GM21737 (cell line): Measurements from ENCODE around the gene TPMT.

ENCODE experiments used
- ATAC-seq: cut with Tn5 transposase; IDR thresholded peaks from one replicate; pipeline ENCODE4 v1.9.1; 2021; ENCODE audit warnings: mild to moderate bottlenecking, moderate library complexity; ENCODE audit not compliant: unreplicated experiment

The TPMT gene

GRCh38 chr6:18119236-18119635 is 35.6 kb downstream of the TPMT start:
- ATAC-seq: no peak

- ATAC-seq: no peak
These were observed 36.5 kb downstream of the TPMT start for GRCh38 chr6:18118330-18118729.

- no peak for ATAC-seq
These were observed 37.7 kb downstream of the TPMT start for GRCh38 chr6:18117136-18117535.

- ATAC-seq: no peak
These were observed 39.5 kb downstream of the TPMT start for GRCh38 chr6:18115356-18115755.

DNA sequence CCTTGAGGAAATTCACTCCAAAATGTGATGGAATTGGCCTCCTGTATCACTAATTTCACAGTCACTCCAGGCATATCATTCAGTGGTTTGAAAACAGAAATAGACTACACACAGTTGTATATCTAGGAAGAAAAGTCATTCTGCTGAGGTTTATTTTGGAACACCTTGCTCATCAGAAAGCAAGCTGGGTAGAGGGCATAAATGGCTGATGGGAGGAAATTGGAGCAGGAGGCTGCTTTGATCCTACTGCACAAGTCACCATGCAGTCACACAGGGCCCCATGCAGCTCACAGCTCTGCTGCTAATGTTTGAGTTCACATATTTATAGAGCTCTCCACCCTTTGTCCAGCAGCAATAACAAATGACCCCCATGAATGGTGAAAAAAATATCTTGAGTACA is 44.7 kb downstream of the TPMT start:
- ATAC-seq: no peak

DNA sequence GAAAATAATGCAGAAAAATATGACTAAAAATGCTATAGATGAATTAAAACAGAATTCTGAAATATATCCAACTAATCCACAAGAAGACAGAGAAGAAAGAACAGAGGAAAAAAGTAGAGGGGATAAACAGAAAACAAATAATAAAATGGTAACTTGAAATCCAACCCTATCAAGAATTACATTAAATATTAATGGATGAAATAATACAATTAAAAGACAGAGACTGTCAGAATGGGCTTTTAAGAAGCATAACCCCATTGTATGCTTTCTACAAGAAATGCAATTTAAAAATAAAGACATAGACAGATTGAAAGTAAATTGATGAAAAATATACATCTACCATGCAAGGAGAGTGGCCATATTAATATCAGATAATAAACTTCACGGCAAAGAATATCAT is 47.8 kb downstream of the TPMT start:
- no peak for ATAC-seq

- no peak for ATAC-seq
These were observed 51.9 kb downstream of the TPMT start for GRCh38 chr6:18102783-18103509.

DNA sequence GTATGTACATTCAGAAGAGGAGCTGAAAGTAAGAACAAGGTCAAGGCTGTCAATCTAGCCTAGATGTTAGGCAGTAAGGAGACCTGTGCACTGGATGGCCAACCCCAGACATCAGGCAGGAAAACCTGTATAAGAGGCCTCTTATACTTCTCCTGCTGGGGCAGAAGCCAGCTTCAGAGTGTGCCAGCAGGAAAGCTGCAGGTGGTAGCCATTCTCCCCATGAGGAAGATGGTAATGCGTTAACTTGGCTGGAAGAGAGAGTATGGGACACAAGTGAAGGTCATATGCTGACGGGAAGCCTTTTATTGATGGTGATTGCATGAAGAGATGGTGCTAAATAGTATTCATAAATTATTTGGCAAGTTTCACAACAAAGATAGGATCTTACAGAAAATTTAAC is 53.0 kb downstream of the TPMT start:
- no peak for ATAC-seq

DNA sequence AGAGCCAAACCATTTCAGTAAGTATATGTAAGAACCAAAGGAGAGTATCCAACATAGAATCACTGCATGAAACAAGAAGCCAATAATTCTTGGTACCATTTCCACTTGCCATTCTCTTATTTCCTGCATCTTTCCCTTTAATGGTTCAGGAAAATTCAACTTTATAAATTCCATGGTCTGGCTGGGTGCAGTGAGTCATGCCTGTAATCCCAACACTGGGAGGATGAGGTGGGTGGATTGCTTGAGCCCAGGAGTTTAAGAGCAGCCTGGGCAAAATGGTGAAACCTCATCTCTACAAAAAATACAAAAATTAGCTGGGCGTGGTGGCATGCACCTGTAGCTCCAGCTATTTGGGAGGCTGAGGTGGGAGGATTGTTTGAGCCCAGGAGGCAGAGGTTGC is 53.6 kb downstream of the TPMT start:
- no peak for ATAC-seq

DNA sequence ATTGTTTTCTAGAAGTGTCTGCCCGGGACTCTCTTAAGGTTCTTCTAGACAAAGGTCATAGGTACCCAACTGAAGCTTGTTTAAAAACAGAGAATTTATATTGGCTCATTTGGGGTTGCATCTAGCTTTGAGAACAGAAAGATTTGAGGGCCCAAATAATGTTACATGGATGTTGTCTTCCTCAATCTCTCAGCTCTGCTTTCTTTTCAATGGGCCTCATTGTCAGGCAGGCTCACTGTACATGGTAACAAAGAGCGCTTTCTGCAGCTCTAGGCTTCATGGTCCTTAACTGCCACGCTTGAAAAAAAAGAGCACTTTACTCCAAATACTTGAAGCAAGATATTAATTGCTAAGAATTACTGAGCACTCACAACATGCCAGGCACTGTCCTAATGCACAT is 54.6 kb downstream of the TPMT start:
- ATAC-seq: no peak

- ATAC-seq: no peak
These were observed 55.4 kb downstream of the TPMT start for GRCh38 chr6:18099511-18099910.

DNA sequence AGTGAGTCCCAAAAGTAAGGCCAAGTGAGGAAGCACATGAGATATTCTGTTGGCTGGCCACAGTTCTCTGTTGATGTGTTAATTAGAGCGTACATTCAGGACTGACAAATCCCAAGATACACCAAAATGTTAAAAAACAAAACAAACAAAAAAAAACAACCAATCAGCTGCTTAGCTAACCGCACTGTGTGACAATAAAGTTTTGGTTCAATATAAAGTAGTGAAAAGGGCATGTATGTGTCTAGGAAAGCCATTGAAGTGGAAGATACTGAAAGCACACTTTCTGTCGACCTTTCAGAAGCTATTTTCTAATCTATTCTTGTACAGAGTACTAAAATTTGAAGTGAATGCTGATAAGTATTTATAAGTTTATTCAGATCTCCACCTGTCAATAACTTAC is 58.5 kb downstream of the TPMT start:
- ATAC-seq: no peak

- no peak for ATAC-seq
These were observed 63.5 kb downstream of the TPMT start for GRCh38 chr6:18091382-18091781.

GRCh38 chr6:18090349-18090786 is 64.5 kb downstream of the TPMT start:
- no peak for ATAC-seq

DNA sequence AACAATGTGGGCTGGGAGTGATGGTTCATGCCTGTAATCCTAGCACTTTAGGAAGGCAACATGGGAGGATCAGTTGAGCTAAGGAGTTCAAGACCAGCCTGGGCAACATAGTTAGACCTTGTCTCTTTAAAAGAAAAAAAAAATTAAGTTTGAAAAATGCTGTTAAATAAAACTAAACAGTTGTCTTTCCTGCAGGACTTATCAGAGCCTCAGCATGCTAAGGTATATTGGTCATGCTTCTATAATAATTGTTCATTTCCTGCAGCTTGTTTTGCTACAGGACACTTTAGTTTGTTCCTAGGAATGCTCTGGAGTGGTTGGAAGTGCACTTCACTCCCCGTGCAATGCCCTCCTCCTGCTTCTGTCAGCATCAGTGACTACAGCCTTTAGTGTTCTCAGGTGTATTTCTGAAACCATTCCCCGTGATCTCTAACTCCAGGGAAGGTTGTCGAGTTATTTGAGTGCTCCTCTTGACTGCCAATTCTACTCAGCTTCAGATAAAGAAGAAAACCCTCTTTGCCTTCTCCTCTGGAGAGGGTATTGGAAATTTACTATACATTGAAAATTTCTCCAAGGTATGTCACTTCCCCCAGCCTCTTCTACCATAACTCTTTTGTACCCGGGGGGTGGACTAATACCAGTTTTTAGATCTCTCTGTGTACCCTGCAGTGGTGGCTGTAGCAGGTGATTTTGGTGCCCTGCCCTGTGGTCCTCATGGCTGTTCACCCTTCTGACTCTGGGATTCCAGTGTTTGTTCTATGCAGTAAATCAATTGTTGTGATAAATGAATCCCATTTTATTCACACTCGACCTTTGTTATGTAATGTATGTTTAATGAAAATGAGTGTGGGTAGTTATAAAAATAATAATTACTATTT is 66.2 kb downstream of the TPMT start:
- ATAC-seq: no peak

DNA sequence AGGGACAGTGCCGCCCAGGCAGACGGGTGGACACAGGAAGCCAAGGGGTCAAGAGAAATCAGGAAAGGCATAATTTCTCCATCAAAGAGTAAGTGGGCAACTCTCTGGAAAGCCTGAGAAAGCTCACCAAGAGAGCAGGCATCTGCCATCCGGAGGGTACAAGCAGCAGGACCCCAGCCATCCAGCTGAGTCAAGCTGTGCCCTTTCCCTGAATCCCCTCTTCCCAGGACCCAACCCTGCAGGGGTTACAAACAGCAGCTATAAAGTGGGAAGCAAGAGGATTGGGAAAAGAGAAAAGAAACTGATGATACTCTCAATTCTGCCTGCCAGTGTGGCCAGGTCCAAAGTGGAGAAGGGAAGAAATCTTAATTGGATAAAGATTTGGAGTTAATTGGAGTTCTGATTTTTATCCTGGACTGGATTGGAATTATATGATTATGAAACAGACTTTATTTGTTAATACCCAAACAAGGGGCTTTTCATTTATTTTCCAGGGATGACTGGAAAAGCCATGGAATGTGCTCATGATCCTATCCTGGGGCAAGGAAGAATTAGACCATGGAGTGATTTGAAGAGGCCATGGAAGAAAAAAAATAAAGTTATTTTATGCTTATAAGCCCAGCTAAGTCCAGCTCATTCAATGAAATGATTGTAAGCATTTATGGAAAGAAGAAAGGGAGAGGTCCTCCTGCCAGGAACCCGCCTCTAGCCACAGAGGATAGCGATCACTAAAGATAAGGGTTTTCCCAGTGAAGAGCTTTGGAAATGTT is 67.3 kb downstream of the TPMT start:
- no peak for ATAC-seq

GRCh38 chr6:18081025-18081668 is 73.7 kb downstream of the TPMT start:
- ATAC-seq: no peak

DNA sequence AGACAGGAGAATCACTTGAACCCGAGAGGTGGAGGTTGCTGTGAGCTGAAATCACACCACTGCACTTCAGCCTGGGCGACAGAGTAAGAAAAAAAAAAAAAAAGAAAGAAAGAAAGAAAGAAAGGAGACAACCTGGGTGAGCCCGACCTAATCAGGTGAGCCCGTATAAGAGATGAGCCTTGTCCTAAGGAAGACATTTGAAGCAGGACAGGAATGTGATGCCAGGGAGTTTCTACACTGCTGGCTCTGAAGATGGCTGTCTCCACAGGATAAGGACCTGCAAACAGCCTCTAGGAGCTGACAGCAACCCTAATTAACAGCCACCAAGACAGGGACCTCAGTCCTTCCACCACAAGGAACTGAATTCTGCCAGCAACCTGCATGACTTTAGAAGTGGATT is 74.3 kb downstream of the TPMT start:
- no peak for ATAC-seq

DNA sequence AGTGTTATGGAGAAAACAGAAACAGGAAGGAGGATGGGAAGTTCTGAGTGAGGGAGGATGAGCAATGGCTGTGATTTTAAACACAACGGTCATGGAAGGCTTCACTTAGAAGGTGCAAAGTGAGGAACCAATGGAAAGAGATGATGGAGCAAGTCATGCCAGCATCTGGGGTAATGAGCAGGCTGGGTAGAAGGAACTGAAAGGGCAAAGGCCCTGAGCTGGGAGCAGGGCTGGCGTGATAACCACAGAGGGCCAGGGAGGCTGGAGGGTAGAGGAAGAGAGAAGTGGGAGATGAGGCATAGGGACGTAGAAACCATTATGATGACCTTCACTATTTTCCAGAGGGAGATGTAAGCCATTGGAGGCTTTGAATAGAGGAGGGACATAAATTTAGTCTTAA is 76.0 kb downstream of the TPMT start:
- ATAC-seq: no peak
